NCI-H1930 (cell line): Measurements from ENCODE around the gene C11orf68.

Experiments used
- DNase-seq, 2 experiments: peaks; one replicate each; lab custom pipeline; 2025; lab: John Stamatoyannopoulos, UW

The C11orf68 gene

DNA sequence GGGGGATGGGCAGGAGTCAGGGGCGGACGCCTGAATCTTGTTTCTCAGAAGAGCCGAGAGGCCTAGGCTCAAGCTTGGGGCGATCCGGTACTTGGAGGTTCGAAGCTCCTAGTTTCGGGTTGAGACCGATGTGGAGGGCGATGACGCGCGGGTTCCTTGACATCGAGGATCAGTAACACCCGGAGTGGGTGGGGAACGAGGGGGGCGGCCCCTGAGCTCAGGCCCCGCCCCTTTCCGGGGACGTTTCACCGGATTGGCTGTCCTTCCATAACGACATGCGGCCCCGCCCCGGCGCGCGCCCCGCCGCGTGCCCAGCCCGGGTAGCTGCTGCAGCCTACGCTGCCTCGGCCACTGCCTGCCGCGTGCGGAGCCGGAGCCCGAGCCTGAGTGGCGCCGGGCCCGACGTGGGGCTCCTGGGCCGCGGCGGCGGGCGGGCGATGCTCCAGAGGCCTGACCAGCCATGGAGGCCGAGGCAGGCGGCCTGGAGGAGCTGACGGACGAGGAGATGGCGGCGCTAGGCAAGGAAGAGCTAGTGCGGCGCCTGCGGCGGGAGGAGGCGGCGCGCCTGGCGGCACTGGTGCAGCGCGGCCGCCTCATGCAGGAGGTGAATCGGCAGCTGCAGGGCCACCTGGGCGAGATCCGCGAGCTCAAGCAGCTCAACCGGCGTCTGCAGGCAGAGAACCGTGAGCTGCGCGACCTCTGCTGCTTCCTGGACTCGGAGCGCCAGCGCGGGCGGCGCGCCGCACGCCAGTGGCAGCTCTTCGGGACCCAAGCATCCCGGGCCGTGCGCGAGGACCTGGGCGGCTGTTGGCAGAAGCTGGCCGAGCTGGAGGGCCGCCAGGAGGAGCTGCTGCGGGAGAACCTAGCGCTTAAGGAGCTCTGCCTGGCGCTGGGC, 28.3 kb downstream of the C11orf68 start, which contains the start of gene CCDC85B:
CCDC85B (plus strand) TSS at position 350 of the 895 bp plus-strand sequence; CDS start at position 461, 111 bp downstream.
- peak; percentile 81 to 91 for DNase-seq

DNA sequence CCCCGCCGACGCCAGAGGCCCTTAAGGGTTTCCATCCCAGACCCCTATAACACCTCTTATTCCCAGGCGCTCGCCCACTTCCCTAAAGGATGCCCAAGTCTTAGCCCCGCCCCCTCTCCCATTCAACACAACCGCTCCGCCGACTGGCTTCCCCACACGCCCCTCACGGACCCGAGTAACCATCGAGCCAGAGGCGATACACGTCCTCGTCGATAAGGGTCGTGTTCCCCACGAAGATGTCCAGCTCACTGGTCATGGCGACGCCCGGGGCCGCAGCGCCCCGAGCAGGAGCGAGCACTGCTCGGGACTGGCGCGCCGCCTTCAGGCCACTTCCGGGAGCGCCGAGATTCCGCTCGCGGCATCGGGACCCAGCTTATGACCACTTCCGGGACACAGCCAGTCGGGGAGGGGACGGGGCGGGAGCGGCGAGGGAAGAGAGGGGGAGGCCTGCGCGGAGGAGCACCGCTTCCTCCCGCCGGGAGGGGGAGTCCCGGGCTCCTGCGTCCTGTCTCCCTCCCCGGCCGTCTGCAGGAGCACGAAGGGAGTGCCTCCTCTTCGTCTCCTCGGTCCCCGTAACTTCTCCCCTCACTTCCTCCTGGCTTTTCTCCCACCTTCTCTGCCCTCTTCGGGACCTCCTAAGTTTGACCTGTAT, 30.6 kb downstream of the C11orf68 start, which contains the start of gene FIBP:
FIBP (minus strand) TSS at position 309 of the 652 bp plus-strand sequence; CDS start at position 256, 53 bp downstream.
- peak; percentile 93 for DNase-seq

DNA sequence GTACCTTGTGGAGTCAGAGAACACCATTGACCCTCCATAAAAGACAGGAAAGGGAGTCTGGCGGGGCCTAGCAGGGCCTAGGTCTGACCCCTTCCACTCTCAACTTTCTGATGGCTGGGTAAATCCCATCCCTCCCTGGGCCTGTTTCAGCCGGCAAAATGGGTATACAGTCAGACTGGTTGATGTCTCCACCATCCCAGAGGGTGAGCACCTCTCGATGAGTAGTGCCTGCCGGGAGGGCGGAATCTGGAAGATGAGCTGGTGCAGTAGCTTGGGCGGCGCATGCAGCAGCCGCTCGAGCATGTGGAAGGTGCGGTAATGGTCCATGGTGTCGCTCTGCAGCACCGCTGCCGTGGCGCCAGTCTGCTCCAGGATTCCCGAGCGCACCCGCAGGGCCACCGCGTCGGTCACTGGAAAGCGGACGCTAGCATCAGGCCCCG, 31.1 kb downstream of the C11orf68 start:
- no peak for DNase-seq

DNA sequence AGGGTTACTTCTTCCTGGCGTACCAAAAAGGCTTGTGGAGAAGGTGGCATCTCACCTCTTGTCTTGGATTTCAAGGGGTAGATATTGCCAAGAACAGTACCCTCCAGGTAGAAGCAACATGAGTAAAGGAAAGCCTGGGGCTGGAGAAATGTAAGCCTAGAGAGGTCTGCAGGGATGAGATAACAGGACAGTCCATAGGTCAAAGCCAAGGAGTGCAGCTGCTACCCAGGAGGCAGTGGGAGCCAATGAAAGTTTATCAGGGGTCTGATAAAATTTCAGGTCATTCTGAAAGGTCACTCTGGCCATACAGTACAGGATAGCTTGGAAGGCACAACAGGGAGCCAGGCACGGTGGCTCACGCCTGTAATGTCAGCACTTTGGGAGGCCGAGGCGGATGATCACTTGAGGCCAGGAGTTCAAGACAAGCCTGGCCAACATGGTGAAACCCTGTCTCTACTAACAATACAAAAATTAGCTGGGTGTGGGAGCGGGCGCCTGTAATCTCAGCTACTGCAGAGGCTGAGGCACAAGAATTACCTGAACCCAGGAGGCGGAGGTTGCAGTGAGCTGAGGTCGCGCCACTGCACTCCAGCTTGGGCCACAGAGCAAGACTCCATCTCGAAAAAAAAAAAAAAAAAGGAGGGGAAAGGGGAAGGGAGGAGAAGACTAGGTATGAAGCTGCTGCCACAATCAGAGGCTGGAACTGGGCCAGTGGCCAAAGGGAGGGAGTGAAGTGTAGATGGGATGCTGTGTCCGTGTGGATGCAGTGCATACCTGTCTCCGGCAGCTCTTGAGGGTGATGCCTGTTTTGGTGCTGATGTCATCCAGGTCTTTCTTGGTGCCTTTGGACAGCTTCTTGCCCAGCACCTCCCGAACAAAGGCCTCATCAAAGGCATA, 31.8 kb downstream of the C11orf68 start:
- DNase-seq = no peak

DNA sequence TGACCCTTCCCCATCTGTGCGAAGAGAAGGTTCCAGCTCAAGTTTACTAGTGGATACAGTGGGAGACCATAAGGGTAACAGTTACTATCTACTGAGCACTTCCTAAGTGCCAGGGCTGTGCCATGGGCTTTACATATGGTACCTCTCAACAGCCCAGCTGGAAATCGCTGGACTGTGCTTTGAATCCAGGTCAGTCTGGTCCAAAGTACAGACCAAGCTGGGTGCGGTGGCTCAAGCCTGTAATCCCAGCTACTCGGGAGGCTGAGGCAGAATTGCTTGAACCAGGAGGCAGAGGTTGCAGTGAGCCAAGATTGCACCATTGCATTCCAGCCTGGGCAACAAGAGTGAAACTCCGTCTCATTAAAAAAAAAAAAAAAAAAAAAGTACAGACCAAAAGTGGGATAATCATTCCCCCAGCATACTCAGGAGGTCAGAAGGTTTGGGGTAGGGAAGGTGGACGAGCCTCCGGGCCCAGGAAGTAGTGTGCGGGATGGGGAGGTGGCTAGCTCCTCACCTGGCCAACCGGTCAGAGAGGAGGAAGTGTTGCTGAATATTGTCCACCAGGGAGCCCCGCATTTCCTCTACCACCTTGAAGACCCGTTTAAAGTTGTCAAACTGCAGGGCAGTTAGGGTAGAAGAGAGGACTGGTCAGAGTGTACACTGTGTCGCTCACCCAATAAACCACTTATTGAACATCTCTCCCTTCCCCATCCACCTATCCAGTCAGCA, 32.9 kb downstream of the C11orf68 start:
- DNase-seq = no peak

DNA sequence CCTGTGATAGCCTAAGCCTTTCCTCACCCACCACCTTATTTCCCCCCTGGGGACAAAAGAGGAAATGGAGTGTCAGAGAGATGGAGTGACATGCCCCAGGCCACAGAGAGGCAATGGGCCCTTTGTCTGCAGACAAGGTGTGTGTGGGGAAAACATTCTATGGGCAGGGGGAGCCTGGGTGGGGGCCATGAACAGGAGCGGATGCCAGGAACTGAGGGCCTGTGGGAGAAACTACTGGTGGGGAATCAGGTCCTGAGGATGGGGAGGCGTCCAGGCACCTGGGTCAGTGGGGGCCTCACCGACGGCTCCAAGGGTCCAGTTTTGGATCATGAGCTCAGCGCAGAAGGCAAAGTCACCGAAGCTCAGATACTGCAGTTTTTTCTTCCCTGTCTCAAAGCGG, 33.6 kb downstream of the C11orf68 start:
- no peak for DNase-seq

DNA sequence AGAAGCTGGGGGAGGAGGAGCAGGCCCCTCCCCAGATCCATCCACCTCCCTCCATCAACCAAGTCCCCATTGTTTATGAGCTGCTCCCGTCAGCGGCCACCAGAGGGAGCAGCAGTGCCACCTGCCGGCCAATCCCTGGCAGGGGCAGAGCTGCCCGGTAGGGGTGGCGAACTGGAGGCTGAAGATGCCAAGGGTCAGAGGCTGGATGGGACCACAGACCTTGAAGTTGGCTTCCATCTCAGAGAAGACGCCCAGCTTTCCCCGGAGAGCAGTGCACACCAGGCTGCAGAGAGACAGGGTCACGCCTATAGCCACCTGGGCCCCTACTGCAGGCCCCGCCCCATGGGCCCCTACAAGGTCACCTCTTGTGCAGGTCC, 34.2 kb downstream of the C11orf68 start:
- DNase-seq = peak; percentile 50 to 74

DNA sequence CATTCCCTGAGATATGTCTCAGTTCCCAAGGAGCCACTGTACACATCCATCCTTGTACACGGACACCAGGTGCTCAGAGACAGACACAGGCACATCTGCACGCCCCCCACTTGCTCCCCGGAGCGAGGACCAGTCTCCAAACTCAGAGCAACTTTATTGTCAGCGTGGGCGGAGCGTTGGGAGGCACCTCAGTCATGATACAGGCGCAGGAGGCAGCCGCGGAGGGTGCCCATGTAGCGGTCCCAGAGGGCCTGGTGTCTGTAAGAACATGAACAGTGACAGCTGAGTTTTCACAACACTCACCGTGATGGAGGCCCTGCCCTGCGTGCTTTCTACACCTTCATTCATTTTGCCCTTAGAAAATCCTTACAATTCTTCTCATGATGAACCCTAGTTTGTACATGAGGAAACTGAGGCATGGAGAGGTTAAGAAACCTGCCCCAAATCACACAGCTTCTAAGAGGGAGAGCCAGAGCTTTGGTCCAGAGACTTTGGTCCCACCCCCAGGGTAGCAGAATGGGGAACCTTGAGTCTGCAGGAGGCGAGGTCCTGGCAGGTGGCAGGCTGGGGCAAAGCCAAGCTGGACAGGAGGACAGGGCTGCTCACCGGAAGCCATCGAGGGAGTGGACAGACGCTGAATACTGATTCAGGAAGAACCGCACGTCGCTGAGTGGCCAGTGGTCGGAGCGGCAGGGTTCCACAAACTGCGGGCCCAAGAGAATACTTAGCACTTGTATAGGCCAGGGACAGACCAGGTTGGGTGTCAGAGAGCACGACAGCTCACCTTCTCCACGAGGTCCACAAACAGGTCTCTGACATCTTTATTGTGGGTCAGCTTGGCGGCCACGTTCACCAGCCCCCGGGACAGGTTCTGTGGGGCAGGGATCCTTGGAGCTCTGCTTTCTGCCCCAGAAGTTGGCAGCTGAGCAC, 34.8 kb downstream of the C11orf68 start:
- DNase-seq = no peak

DNA sequence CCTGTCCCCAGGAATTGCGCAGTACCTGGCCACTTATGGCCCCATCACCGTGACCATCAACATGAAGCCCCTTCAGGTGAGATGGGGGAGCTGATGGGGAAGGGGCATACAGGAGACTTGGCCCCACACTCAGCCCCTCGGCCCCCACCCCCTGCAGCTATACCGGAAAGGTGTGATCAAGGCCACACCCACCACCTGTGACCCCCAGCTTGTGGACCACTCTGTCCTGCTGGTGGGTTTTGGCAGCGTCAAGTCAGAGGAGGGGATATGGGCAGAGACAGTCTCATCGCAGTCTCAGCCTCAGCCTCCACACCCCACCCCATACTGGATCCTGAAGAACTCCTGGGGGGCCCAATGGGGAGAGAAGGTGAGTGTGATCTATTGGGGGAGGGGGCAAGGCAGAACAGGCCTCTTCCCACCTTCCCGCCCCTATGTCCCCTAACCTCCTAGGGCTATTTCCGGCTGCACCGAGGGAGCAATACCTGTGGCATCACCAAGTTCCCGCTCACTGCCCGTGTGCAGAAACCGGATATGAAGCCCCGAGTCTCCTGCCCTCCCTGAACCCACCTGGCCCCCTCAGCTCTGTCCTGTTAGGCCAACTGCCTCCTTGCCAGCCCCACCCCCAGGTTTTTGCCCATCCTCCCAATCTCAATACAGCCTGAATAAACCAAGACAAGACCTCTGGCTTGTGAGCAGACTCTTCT, 35.7 kb downstream of the C11orf68 start:
- no peak for DNase-seq

DNA sequence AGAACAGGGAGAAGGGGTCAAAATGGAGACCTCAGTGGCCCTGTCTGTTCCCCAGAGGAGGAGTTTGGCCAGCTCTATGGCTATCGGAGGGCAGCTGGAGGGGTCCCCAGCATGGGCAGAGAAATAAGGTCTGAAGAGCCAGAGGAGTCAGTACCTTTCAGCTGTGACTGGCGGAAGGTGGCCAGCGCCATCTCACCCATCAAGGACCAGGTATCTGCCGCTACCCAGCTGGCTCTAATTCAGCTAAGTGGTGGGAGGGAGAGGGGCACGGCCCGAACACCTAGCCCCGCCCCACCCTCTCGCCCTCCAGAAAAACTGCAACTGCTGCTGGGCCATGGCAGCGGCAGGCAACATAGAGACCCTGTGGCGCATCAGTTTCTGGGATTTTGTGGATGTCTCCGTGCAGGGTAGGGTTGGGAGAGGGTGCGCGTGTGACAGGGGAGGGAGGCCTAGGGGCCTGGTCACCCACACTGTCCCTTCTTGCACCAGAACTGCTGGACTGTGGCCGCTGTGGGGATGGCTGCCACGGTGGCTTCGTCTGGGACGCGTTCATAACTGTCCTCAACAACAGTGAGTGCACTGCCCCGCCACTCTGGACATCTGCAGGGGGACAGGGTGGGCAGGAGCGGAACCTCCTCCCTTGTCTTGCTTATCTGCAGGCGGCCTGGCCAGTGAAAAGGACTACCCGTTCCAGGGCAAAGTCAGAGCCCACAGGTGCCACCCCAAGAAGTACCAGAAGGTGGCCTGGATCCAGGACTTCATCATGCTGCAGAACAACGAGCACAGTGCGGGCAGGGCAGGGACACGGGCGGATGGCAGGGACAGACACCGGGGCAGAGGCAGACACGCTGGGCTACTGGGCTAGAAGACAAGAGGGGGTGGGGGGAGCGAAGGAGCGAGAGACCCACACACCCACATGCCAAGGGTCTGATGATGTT, 36.5 kb downstream of the C11orf68 start:
- DNase-seq = no peak

DNA sequence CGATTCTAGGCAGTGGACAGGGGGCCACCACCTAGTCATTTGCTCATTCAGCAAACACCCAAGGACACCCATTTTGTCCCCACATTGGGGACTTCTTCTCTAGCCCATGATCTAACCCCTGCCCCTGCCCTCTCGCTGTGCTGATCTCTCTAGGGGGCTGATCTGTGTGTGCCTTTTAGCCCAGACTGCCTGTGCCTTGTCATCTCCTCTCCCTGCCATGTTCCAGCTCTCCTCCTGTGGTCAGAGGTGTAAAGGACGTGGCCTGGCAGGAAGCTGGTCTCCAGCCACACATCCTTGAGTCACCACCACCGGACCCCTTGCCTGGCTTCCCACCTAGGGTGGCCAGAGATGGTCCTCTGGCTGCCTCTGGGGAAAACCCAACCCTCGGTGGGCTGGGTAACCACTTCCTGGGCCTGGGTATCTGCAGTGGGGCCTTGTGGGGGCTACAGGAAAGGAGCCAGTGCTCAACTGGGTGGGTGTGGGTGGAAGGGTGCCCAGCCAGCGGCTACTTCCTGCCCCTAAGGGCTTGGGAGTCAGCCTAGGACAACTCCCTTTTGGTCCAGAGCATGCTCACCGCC, 37.9 kb downstream of the C11orf68 start:
- no peak for DNase-seq

DNA sequence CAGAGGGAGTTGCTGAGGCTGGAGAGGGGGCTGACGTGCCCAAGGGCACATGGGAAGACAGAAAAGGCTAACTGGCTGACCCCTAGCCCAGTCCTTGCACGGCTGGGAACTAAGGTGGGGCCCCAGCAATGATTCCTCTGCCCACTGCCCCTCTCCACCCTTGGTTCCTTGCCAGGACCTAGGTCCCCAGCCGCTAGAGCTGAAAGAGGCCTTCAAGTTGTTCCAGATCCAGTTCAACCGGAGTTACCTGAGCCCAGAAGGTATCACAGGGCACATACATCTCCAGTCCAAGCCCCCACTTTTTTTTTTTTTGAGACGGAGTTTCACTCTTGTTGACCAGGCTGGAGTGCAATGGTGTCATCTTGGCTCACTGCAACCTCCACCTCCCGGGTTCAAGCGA, 38.8 kb downstream of the C11orf68 start:
- DNase-seq = no peak

DNA sequence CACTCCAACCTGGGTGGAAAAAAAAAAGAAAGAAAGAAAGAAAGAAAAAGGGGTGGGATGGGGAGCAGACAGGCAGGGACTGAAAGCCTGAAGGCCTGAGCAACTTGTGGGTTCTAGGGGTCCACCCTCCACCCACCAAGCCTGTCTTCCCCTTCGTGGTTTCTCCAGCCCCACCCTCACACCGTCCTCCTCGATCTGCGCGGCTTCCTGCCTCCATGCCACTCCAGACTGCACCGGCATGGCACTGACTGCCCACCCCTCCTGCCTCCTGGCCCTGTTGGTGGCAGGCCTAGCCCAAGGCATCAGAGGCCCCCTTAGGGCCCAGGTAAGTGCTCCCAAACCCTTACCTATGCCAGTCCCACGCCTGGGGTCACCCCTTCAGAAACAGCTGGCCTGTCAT, 39.2 kb downstream of the C11orf68 start, which contains the start of gene CTSW:
CTSW (plus strand) TSS at position 221 of the 400 bp plus-strand sequence; CDS start at position 239, 18 bp downstream.
- no peak for DNase-seq

DNA sequence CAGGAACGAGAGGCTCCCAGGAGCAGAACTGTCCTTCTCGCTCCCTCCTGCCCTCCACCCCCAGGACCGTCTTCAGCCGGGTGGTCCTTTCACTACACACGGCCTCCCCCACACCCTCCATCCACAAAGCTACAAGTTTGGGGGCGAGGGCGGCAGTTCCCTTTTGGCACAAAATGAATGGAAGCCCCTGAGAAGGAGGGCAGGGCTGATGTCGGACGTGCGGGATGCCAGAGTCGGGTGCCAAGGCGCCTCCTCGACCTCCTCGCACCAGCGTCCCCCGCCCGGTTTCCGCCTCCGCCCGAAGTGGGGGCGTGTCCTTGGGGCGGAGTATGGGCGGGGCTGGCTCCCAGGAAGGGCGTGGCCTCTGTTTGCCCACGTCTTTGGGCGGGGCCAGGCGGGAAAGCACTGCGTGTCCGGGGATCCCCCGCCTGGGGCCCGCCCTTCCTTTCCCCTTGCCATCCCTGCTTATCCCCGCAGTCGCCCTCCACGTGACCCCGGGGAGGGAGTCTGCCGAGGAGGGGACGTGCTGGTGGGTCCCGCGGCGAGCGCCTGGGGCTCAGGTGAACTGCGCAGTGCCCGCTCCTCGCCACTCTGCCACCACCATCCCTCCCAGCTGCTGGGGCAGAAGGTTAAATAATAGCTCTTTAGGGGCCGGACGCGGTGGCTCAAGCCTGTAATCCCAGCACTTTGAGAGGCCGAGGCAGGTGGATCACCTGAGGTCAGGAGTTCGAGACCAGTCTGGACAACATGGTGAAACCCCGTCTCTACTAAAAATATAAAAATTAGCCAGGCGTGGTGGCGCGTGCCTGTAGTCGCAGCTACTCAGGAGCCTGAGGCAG, 45.3 kb downstream of the C11orf68 start:
- peak; percentile 84 to 91 for DNase-seq

DNA sequence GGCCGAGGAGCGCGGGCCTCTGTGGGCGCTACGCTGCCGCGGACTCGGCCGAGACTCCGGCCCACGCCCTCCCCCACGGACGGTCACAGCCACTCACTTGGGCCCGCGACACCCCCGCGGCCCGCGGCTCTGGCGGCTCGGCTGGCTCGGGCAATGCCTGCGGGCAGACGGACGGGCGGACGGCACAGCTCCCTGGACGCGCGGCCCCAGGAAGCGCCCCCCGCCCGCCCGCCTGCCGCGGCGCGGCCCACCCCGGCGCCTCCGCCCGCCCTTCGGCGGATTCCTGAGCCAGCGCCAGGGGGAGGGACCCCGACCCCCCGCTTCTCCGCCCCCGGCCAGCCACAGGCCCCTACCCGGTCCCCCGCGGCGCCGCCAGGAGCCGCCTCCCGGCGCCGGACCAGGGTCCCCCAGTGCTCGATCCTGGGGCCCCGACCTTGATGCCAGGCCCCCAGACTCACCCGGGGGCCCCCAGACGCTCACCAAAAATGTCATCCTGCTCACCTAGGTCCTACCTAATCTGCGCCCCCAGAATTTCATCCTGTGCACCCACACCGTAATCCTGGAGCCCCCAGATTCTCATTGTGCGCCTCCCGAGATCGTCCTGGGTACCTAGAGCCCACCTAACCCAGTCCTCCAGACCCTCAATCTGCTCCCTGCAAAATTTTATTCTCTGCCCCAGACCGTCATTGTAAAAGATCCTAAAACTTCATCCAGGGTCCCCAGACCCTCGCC, 46.1 kb downstream of the C11orf68 start, which contains the start of gene EFEMP2:
EFEMP2 (minus strand) TSS at position 215 of the 732 bp plus-strand sequence. CDS start 446 bp downstream, outside the sequence.
- no peak for DNase-seq
